GM12878 (cell line): ENCODE results near the gene CCM2. TPM values are rescaled to one million over a fixed set of nuclear protein-coding genes. Genes with fewer than 3 reads are reported as not detected.

Experiments used
- ATAC-seq: fragments of 200-7000 bp; cut with Tn5 transposase; 3 replicates; pipeline ENCODE4 v1.9.1; 2020; ENCODE audit warnings: mild to moderate bottlenecking, moderate library complexity
- BruUV-seq: library from RNA; stranded (reverse); fragments of 400-500 nt; replicated peaks from 2 replicates; lab custom pipeline; 2021; lab: Mats Ljungman, UMichigan
- CTCF ChIA-PET: fragments of 300-600 bp; sonication (Branson Sonifier 250); formaldehyde crosslinking; extraction: SDS; loops from one replicate; lab custom pipeline; 2021; ENCODE audit warnings: inconsistent platforms; lab: Yijun Ruan, JAX
- POLR2A ChIA-PET: fragments of 350-600 bp; formaldehyde crosslinking; extraction: SDS; loops from one replicate; lab custom pipeline; 2021; ENCODE audit warnings: inconsistent platforms; lab: Charles Lee
- RAD21 ChIA-PET: fragments of 300-600 bp; sonication (Branson Sonifier 250); formaldehyde crosslinking; loops from one replicate; lab custom pipeline; 2023; ENCODE audit warnings: antibody characterized with exemption; ENCODE audit not compliant: unreplicated experiment; lab: Charles Lee
- SMC1A ChIA-PET: fragments of 300-600 bp; sonication (Branson Sonifier 250); formaldehyde crosslinking; loops from one replicate; lab custom pipeline; 2023; ENCODE audit not compliant: unreplicated experiment, uncharacterized antibody; lab: Charles Lee
- DNase-seq: peaks from one replicate; pipeline ENCODE4 v3.0.0-alpha.2; 2011; ENCODE audit warnings: low read depth, low spot score
- FAIRE-seq: peaks from 3 replicates; lab custom pipeline; 2011; peaks lifted over from hg19 to GRCh38; lab: Jason Lieb, UNC
- H2AFZ ChIP-seq: 2 replicates; pipeline ENCODE4 v1.6.0; 2011; ENCODE audit warnings: low read depth, low read length, control low read depth; ENCODE audit not compliant: control insufficient read depth
- H3K27ac ChIP-seq: 2 replicates; pipeline ENCODE4 v1.5.1; 2011; ENCODE audit warnings: control low read depth; ENCODE audit not compliant: control insufficient read depth, insufficient read depth
- H3K27me3 ChIP-seq, 2 experiments: replicated peaks in 1 of 2; 2 replicates each; pipeline versions ENCODE4 v1.6.0 to v1.6.1; 2011; ENCODE audit warnings: low read length in 1 of 2; ENCODE audit not compliant: control insufficient read depth in 2 of 2, insufficient read depth in 2 of 2
- H3K36me3 ChIP-seq, 2 experiments: 2 replicates each; pipeline ENCODE4 v1.5.1; 2011; ENCODE audit warnings: low read length in 1 of 2; ENCODE audit not compliant: control insufficient read depth in 2 of 2, insufficient read depth in 2 of 2
- H3K4me1 ChIP-seq: 2 replicates; pipeline ENCODE4 v1.6.1; 2011; ENCODE audit warnings: mild to moderate bottlenecking, low read length, moderate library complexity, mixed read lengths; ENCODE audit not compliant: control insufficient read depth, insufficient read depth
- H3K4me2 ChIP-seq: 2 replicates; pipeline ENCODE4 v1.6.0; 2011; ENCODE audit warnings: control low read depth; ENCODE audit not compliant: control insufficient read depth, insufficient read depth
- H3K4me3 ChIP-seq: fragments of 200-600 bp; sonication (generic); 2 replicates; pipeline ENCODE4 v1.5.1; 2016
- H3K79me2 ChIP-seq: 2 replicates; pipeline ENCODE4 v1.6.0; 2011; ENCODE audit warnings: low read length; ENCODE audit not compliant: control insufficient read depth, insufficient read depth
- H3K9ac ChIP-seq: 2 replicates; pipeline ENCODE4 v1.8.0; 2011; ENCODE audit warnings: low read length, control low read depth, mixed read lengths; ENCODE audit not compliant: control insufficient read depth, insufficient read depth
- H3K9me3 ChIP-seq: replicated peaks from 3 replicates; pipeline ENCODE4 v1.5.1; 2011; ENCODE audit warnings: mild to moderate bottlenecking, low read length; ENCODE audit not compliant: control insufficient read depth, insufficient read depth
- H4K20me1 ChIP-seq: 2 replicates; pipeline ENCODE4 v1.6.0; 2011; ENCODE audit not compliant: control insufficient read depth, insufficient read depth
- POLR2A ChIP-seq: IDR thresholded peaks from 2 replicates; pipeline ENCODE4 v1.6.1; 2011; ENCODE audit warnings: low read depth, mild to moderate bottlenecking, low read length
- POLR2AphosphoS5 ChIP-seq: IDR thresholded peaks from 2 replicates; pipeline ENCODE4 v1.6.1; 2011; ENCODE audit warnings: mild to moderate bottlenecking, low read length, inconsistent platforms
- TCF3 ChIP-seq: IDR thresholded peaks from 2 replicates; pipeline ENCODE4 v1.6.1; 2012; ENCODE audit warnings: low read depth, mild to moderate bottlenecking, low read length, borderline replicate concordance; ENCODE audit not compliant: insufficient read depth
- WGBS: methylation state at CpG from one replicate; pipeline ENCODE4 v1.1.6; 2016; ENCODE audit warnings: low lambda C conversion rate; ENCODE audit not compliant: insufficient replicate concordance, insufficient coverage; ENCODE audit errors: missing lambda C conversion rate; 5-methylcytosine and 5-hydroxymethylcytosine counted together
- in situ Hi-C: fragments of 300-500 bp; cut with MboI; formaldehyde crosslinking; loops from 9 replicates; pipeline ENCODE4 v1.14.3; 2018; ENCODE audit warnings: mixed read lengths
- intact Hi-C: fragments of 100-400 bp; cut with micrococcal nuclease; formaldehyde crosslinking; loops from one replicate; pipeline ENCODE4 v1.14.2; 2022; ENCODE audit not compliant: unreplicated experiment
- polyA plus RNA-seq, 11 experiments: library from polyadenylated mRNA; depleted of rRNA in 4 of 11; unstranded in 6 of 11; stranded (reverse) in 5 of 11; fragments of >200 nt; fragmentation: Nextera tagmentation in 4 of 11; fragmentation: Illumina TruSeq in 1 of 11; extraction: Ambion mirVana in 4 of 11; extraction: Trizol in 1 of 11; gene quantifications; 1 replicate in 1 of 11; 2 replicates in 10 of 11; pipeline versions ENCODE4 v1.2.1 to v1.2.3, GENCODE V29; 2011 to 2016; ENCODE audit warnings: inconsistent platforms in 2 of 11, missing spikeins in 2 of 11, low read depth in 1 of 11
- total RNA-seq, 4 experiments: library from RNA; depleted of rRNA in 3 of 4; stranded (reverse); fragments of >200 nt in 3 of 4; fragmentation: Illumina TruSeq in 1 of 4; extraction: Trizol in 1 of 4; gene quantifications; 2 replicates each; pipeline versions ENCODE4 v1.2.1 to v1.2.3, GENCODE V29; 2013 to 2021

CCM2 gene
- total and polyA plus RNA-seq, 10 of the 15 experiments (the other 5 are each of a cell fraction or from before 2014, with no cell fraction given), result 1.00 to 82.3 (median 48.7) TPM

DNA sequence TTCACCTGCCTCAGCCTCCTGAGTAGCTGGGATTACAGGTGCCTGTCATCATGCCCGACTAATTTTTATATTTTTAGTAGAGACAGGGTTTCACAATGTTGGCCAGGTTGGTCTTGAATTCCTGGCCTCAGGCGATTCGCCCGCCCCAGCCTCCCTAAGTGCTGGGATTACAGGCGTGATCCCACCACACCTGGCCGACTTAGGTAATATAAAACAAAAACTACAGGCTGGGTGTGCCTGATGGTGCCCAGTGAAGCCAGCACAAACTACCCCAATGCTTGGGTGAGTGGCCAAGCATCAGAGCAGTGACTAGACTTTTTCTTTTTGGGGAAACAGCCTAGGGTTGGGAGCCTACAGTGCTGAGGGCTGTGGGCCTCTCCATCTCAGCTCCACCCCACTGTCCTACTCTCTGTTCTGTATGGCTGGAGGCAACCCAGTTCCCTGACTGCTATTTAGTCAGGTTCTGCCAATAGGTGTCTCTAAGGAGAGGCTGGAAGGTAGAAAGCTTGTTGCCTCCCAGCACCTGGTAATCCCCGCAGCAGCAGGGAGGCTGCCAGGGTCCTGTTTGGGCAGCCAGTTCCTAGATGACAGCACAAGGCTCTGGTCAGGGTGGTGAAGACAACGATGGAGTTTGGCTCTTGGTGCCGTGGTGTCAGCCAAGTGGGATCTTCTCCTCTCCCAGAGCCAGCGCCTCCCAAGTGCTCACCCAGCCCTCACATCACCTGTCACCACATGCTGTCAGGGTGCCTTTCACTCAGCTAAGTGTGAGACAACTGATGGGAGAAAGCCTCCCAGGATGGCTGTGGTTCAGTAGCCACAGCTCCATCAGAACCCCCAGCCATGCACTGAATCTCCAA lies 99.2 kb downstream of the CCM2 start:
- TF ChIP-seq POLR2AphosphoS5 (peak; percentile 26; the same call in 1 of the 2 replicates), POLR2A (peak; percentile 51), TCF3 (no peak)
- intact Hi-C loops (no loop called here), in situ Hi-C loops (no loop called here)
- ChIA-PET SMC1A (interaction anchor here (1.0 kb wide), 1 partner anchor 13 kb away, joined by 3 read pairs; the partner anchor contains the start of gene TBRG4), CTCF (no interaction called here), RAD21 (no interaction called here), POLR2A (no interaction called here)
- no peaks in the 10 kb centered on the region for H3K27me3 ChIP-seq
- H3K9me3 ChIP-seq, result no peaks in the 10 kb centered on the region
- H3K4me3 ChIP-seq, result no peak overlapping the region
- H2AFZ ChIP-seq, result no peak overlapping the region
- no peaks in the 10 kb centered on the region for H4K20me1 ChIP-seq
- no peaks in the 10 kb centered on the region for H3K79me2 ChIP-seq
- ATAC-seq (peak; percentile 40), FAIRE-seq (no peak), DNase-seq (no peak)
- H3K4me1 ChIP-seq, result no peaks in the 10 kb centered on the region
- no peak overlapping the region for H3K9ac ChIP-seq
- BruUV-seq, result no TSS peak
- no peak overlapping the region for H3K4me2 ChIP-seq
- 76% methylated on average over 10 of the region's 10 CpGs for WGBS
- peaks cover 24 to 36% of the 10 kb centered on the region in 2 experiments for H3K36me3 ChIP-seq
- no peak overlapping the region for H3K27ac ChIP-seq

DNA sequence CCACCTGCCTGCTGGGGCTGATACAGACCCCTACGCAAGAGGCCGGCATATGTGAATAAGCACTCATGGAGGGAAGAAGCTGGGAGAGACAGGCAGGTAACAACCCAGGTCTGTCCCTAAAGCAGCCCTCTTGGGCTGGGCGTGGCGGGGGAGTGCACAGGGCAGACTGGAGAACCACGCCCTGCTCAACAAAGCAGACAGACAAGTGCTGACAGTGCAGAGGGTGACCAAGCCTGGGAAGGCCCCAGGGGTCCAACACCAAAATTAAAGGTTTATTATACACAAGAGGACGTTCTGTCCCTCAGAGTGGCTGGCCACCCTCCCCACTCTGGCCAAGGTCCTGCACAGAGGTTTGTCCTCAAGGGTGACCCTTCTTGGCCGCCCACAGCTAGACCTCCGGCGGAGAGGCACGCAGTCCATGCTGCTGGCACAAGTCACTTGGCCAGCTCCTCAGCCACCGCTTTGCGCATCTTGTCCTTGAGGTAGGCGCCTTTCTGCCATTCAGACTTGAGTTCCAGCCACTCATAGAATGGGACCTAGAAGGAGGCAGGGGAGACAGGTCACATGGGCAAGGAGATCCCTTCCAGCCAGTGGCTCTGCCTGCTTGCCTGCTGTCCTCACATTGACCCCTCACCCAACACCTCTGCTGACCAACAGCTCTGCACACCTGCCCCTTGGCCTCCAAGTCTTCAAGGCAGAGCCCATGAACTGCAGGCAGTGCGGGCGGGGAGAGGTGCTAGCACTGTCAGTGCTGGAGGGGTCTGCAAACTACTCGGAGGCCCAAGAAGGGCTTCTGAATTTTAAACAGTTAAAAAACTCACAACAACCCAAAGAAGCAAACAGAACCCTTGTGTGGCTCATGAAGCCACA lies 100.1 kb downstream of the CCM2 start:
- no peak overlapping the region for H3K27ac ChIP-seq
- ChIA-PET SMC1A (interaction anchor here (1.0 kb wide), 1 partner anchor 12 kb away, joined by 3 read pairs; the partner anchor contains the start of gene TBRG4), CTCF (no interaction called here)

More for the DNA sequence above, 100.1 kb downstream of the CCM2 start:
- peak; percentile 20; the same call in 1 of the 3 replicates for ATAC-seq
- TF ChIP-seq TCF3 (no peak), POLR2A (peak; percentile 35; the same call in 1 of the 2 replicates)
- TF ChIP-seq, all 136 proteins: peak for 1
- no peak overlapping the region for H3K9ac ChIP-seq
- no peaks in the 10 kb centered on the region for H3K4me1 ChIP-seq
- H3K36me3 ChIP-seq, result peaks cover 33 to 44% of the 10 kb centered on the region in 2 experiments
- POLR2A ChIA-PET, result interaction anchor here (0.6 kb wide), 1 partner anchor 1703 kb away, joined by 4 read pairs; no protein-coding TSS in a partner anchor
- H3K79me2 ChIP-seq, result no peaks in the 10 kb centered on the region; the same call in none of the 2 replicates
- DNase-seq, result no peak
- no peak overlapping the region for H3K4me3 ChIP-seq
- H3K9me3 ChIP-seq, result no peaks in the 10 kb centered on the region
- in situ Hi-C loops (no loop called here), intact Hi-C loops (no loop called here)
- no peaks in the 10 kb centered on the region for H3K27me3 ChIP-seq
- 84% methylated on average over 16 of the region's 16 CpGs for WGBS
- RAD21 ChIA-PET, result no interaction called here
- BruUV-seq, result no TSS peak
- H4K20me1 ChIP-seq, result no peaks in the 10 kb centered on the region
- no peak overlapping the region for H3K4me2 ChIP-seq
- no peak for FAIRE-seq
- H2AFZ ChIP-seq, result no peak overlapping the region
